Gastroesophageal sphincter (tissue), 4 donors: ENCODE results near the gene CACFD1. TPM values are rescaled to one million over a fixed set of nuclear protein-coding genes. Genes with fewer than 3 reads are reported as not detected.

ENCODE experiments used
- ATAC-seq: fragments of 150-250 bp; one replicate; pipeline ENCODE4 v1.9.1; 2016; ENCODE audit warnings: mild to moderate bottlenecking, moderate library complexity
- H3K27ac ChIP-seq, 4 donors: fragments of 200-600 bp; sonication (generic) in 3 of 4; 1 replicate in 3 of 4; 2 replicates in 1 of 4; pipeline ENCODE4 v1.5.1; 2016 to 2019
- H3K27me3 ChIP-seq: fragments of 200-600 bp; sonication (generic); one replicate; pipeline ENCODE4 v1.5.1; 2019
- H3K36me3 ChIP-seq, 2 donors: fragments of 200-600 bp; sonication (generic); one replicate each; pipeline ENCODE4 v1.5.1; 2019; ENCODE audit warnings: control low read depth in 1 of 2
- H3K4me1 ChIP-seq, 3 donors: fragments of 200-600 bp; sonication (generic); 1 replicate in 2 of 3; 2 replicates in 1 of 3; pipeline ENCODE4 v1.5.1; 2016 to 2019; ENCODE audit warnings: control low read depth in 2 of 3
- H3K4me3 ChIP-seq, 2 donors: fragments of 200-600 bp; sonication (generic); one replicate each; pipeline ENCODE4 v1.5.1; 2019; ENCODE audit warnings: mild to moderate bottlenecking in 1 of 2, moderate library complexity in 1 of 2
- H3K9me3 ChIP-seq, 3 donors: fragments of 200-600 bp; sonication (generic); one replicate each; pipeline ENCODE4 v1.5.1; 2017 to 2019; ENCODE audit warnings: control low read depth in 2 of 3
- EP300 ChIP-seq: sonication (generic); formaldehyde crosslinking; IDR thresholded peaks from one replicate; pipeline ENCODE4 v1.6.1; 2017; ENCODE audit warnings: antibody characterized with exemption, mild to moderate bottlenecking
- POLR2A ChIP-seq, 2 donors: fragments of 450-650 bp; IDR thresholded peaks; one replicate each; pipeline ENCODE4 v1.6.1; 2017; ENCODE audit warnings: antibody characterized with exemption in 2 of 2, mild to moderate bottlenecking in 2 of 2, moderate library complexity in 1 of 2
- POLR2AphosphoS5 ChIP-seq: sonication (generic); formaldehyde crosslinking; IDR thresholded peaks from one replicate; pipeline ENCODE4 v1.6.1; 2017; ENCODE audit warnings: antibody characterized with exemption
- WGBS, 2 donors: methylation state at CpG; one replicate each; pipeline ENCODE4 v1.1.5; 2018; ENCODE audit warnings: low coverage in 1 of 2; 5-methylcytosine and 5-hydroxymethylcytosine counted together
- total RNA-seq, 4 donors: library from RNA; depleted of rRNA; stranded (reverse); fragments of >200 nt; gene quantifications; one replicate each; pipeline ENCODE4 v1.1.0, GENCODE V29; 2016
- TF ChIP-seq, protein P1 (sequence below), 4 experiments: fragments of 200-600 bp in 2 of 4; fragments of 450-650 bp in 2 of 4; sonication (generic) in 1 of 4; IDR thresholded peaks; one replicate each; pipeline ENCODE4 v1.5.1; 2017 to 2019; ENCODE audit warnings: antibody characterized with exemption in 4 of 4, mild to moderate bottlenecking in 2 of 4, moderate library complexity in 2 of 4

Gene CACFD1
- total RNA-seq, 4 donors from 2014 or later: 15.3 to 22.3 (median 16.0) TPM

DNA sequence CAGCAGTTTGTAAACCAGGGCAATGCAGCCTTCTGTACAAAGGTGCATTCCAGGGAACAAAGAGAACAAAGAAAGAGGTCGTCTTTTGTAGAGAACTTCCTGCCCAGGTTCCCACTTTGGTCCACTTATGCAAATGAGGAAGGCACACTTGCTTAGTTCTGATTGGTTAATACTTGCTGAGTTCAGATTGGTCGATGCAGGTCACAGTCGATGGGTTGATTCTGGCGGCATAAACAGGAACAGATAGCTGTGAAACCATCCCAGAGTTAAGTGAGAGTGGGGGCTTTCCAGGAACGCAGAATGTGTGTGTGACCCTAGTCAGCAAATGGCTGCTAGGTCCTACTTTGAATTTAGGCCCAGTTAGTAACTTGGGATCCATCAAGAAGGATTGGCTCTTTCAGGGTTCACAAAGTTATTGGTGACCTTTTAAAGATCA is 39.4 kb upstream of the CACFD1 start:
- no peaks in the 10 kb centered on the region for H3K9me3 ChIP-seq
- H3K4me3 ChIP-seq: no peak overlapping the region
- peaks cover 19% of the 10 kb centered on the region for H3K27me3 ChIP-seq
- H3K27ac ChIP-seq: no peak overlapping the region
- H3K36me3 ChIP-seq: peaks cover 0 to 15% of the 10 kb centered on the region in 2 donors
- peaks cover 0 to 33% (median 13%) of the 10 kb centered on the region in 3 donors for H3K4me1 ChIP-seq
- TF ChIP-seq, protein P1, sequence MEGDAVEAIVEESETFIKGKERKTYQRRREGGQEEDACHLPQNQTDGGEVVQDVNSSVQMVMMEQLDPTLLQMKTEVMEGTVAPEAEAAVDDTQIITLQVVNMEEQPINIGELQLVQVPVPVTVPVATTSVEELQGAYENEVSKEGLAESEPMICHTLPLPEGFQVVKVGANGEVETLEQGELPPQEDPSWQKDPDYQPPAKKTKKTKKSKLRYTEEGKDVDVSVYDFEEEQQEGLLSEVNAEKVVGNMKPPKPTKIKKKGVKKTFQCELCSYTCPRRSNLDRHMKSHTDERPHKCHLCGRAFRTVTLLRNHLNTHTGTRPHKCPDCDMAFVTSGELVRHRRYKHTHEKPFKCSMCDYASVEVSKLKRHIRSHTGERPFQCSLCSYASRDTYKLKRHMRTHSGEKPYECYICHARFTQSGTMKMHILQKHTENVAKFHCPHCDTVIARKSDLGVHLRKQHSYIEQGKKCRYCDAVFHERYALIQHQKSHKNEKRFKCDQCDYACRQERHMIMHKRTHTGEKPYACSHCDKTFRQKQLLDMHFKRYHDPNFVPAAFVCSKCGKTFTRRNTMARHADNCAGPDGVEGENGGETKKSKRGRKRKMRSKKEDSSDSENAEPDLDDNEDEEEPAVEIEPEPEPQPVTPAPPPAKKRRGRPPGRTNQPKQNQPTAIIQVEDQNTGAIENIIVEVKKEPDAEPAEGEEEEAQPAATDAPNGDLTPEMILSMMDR (IDR thresholded peaks at IDR 0.05): no peak
- TF ChIP-seq POLR2A (IDR thresholded peaks at IDR 0.05) (no peak), POLR2AphosphoS5 (no peak), EP300 (no peak)
- 62 to 85% methylated on average over 4 to 5 of the region's 5 CpGs for WGBS, 2 donors
- ATAC-seq: no peak

DNA sequence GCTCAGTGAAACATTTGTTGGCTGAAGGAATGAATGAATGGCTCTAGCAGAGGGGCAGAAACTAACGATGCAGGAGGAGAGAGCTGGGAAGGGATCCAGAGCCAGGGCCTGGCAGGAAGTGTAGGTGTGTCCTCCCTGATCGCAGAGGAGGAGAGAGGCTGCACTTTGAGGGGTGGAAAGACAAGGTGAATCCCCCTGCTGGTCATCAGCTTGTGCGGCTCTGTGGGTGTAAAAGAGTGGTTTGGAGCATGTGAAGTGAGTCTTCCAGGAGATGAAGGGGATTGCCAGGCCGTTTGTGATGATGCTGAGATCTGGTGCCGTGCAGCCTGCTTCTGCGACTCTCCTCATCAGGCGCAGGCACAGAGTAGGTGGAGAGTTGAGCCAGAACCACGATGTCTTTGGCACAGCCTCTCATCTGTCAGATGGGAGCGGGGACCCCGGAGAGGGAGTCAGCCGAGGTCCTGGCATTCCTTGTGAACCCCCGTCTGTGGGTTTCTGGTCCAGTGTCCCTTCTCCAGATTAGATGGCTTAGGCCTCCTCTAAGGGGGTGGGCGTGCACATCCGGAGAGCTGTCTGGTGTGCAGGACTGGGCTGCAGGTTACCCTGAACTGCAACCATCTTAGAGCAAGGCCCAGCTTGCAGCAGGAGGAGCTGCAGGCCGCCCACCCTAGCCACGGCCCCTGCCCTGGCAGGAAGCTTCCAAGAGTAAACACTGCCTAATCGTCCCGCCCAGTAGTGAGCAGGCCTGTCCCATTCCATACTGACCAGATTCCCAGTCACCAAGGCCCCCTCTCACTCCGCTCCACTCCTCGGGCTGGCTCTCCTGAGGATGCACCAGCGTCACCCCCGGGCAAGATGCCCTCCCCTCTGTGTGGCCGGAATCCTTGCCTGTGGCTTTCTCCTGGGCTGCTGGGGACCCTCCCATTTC is 37.9 kb upstream of the CACFD1 start, which contains the start of gene ADAMTS13:
TSS of gene ADAMTS13 (plus strand) at position 753 of the 928 bp plus-strand sequence. CDS start at position 830, 77 bp downstream.
- Histone ChIP-seq H3K36me3 (peaks cover 0 to 12% of the 10 kb centered on the region in 2 donors), H3K4me1 (peaks cover 0 to 19% (median 3%) of the 10 kb centered on the region in 3 donors), H3K27ac (no peak within 1 kb of the TSS), H3K27me3 (peaks cover 31% of the 10 kb centered on the region), H3K9me3 (no peaks in the 10 kb centered on the region), H3K4me3 (no peak within 1 kb of the TSS)
- TF ChIP-seq EP300 (no peak), POLR2AphosphoS5 (no peak), POLR2A (IDR thresholded peaks at IDR 0.05) (no peak)
- TF ChIP-seq, protein P1 (IDR thresholded peaks at IDR 0.05): no peak
- 10 to 15% methylated on average over 3 of the region's 23 CpGs for WGBS, 2 donors
- no peak for ATAC-seq

GRCh38 chr9:133423216-133423615 is 36.6 kb upstream of the CACFD1 start:
- H3K27ac ChIP-seq: no peak overlapping the region
- peaks cover 44% of the 10 kb centered on the region for H3K27me3 ChIP-seq
- TF ChIP-seq EP300 (no peak), POLR2A (IDR thresholded peaks at IDR 0.05) (no peak), POLR2AphosphoS5 (no peak)
- TF ChIP-seq, protein P1 (IDR thresholded peaks at IDR 0.05): no peak
- no peak for ATAC-seq
- WGBS, 2 donors: 17% methylated on average over 1 of the region's 3 CpGs; no CpG with 5 or more reads in 1 of the 2 donors
- H3K9me3 ChIP-seq: no peaks in the 10 kb centered on the region
- H3K36me3 ChIP-seq: peaks cover 0 to 12% of the 10 kb centered on the region in 2 donors
- H3K4me3 ChIP-seq: no peak overlapping the region
- peaks cover 0 to 13% (median under 1%) of the 10 kb centered on the region in 3 donors for H3K4me1 ChIP-seq

GRCh38 chr9:133424187-133424586 is 35.6 kb upstream of the CACFD1 start:
- no peak overlapping the region for H3K4me3 ChIP-seq
- ATAC-seq: no peak
- H3K4me1 ChIP-seq: peaks cover 0 to 13% (median 3%) of the 10 kb centered on the region in 3 donors
- peaks cover 54% of the 10 kb centered on the region for H3K27me3 ChIP-seq
- H3K9me3 ChIP-seq: no peaks in the 10 kb centered on the region
- TF ChIP-seq EP300: no peak
- no peak for TF ChIP-seq POLR2AphosphoS5
- TF ChIP-seq, protein P1 (IDR thresholded peaks at IDR 0.05): no peak
- TF ChIP-seq POLR2A (IDR thresholded peaks at IDR 0.05): no peak
- WGBS, 2 donors: 93 to 100% methylated on average over 3 to 5 of the region's 12 CpGs
- no peak overlapping the region for H3K27ac ChIP-seq
- H3K36me3 ChIP-seq: peaks cover 0 to 12% of the 10 kb centered on the region in 2 donors
